HS-27A (cell line): ENCODE results near the gene OST4.

Source experiments
- DNase-seq: peaks from one replicate; pipeline ENCODE4 v3.0.0-alpha.2; 2012; ENCODE audit warnings: low read depth, missing footprints

OST4 gene

GRCh38 chr2:27092696-27093429, 21.4 kb upstream of the OST4 start:
- no peak for DNase-seq

- DNase-seq = no peak
Measured at GRCh38 chr2:27091746-27092695, 20.6 kb upstream of the OST4 start.

- DNase-seq = no peak
Measured at GRCh38 chr2:27089111-27089954, 17.9 kb upstream of the OST4 start.

GRCh38 chr2:27088634-27089033, 17.2 kb upstream of the OST4 start:
- no peak for DNase-seq

DNA sequence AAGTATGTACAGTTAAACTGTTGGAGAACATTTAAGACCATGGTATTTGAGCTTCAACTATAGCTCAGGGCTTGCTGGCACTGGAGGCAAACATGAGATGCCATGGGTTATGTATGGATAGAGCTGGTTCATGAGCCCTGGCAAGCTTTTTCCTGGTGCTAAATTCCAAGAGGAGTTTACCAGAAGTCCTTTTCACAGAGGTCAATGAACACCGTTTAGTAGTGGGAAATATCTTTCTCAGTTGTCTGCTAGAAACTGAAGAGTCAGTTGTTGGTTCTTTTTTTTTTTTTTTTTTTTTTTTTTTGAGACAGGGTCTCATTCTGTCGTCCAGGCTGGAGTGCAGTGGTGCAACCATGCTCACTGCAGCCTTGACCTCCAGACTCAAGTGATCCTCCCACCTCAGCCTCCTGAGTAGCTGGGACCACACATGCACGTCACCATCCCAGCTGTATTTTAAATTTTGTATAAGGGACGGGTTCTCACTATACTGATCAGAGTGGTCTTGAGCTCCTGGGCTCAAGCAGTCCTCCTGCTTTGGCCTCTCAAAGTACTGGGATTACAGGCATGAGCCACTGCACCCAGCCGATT, 16.5 kb upstream of the OST4 start:
- DNase-seq = no peak

DNA sequence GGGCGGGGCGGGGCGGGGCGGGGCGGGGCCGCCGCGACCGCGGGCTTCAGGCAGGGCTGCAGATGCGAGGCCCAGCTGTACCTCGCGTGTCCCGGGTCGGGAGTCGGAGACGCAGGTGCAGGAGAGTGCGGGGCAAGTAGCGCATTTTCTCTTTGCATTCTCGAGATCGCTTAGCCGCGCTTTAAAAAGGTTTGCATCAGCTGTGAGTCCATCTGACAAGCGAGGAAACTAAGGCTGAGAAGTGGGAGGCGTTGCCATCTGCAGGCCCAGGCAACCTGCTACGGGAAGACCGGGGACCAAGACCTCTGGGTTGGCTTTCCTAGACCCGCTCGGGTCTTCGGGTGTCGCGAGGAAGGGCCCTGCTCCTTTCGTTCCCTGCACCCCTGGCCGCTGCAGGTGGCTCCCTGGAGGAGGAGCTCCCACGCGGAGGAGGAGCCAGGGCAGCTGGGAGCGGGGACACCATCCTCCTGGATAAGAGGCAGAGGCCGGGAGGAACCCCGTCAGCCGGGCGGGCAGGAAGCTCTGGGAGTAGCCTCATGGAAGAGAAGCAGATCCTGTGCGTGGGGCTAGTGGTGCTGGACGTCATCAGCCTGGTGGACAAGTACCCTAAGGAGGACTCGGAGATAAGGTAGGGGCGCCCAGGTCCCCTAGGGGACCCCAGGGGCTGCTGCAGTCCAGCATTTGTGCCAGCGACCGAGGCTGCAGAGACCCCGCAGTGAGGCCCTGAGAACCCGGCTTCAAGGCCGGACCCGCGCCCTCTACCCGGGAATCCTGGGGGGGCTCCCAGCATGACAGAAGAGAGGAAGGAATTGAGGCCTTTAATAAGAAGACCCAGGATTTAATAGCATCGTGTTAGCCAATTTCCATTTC, 15.5 kb upstream of the OST4 start, which contains the start of gene KHK:
Gene KHK, plus strand, starts transcription at position 49 of the 870 bp plus-strand sequence. Its CDS starts 488 bp downstream, at position 537.
- DNase-seq = no peak

GRCh38 chr2:27086090-27086723, 14.8 kb upstream of the OST4 start:
- DNase-seq = peak; percentile 58

- no peak for DNase-seq
Measured at GRCh38 chr2:27085673-27086089, 14.2 kb upstream of the OST4 start.

DNA sequence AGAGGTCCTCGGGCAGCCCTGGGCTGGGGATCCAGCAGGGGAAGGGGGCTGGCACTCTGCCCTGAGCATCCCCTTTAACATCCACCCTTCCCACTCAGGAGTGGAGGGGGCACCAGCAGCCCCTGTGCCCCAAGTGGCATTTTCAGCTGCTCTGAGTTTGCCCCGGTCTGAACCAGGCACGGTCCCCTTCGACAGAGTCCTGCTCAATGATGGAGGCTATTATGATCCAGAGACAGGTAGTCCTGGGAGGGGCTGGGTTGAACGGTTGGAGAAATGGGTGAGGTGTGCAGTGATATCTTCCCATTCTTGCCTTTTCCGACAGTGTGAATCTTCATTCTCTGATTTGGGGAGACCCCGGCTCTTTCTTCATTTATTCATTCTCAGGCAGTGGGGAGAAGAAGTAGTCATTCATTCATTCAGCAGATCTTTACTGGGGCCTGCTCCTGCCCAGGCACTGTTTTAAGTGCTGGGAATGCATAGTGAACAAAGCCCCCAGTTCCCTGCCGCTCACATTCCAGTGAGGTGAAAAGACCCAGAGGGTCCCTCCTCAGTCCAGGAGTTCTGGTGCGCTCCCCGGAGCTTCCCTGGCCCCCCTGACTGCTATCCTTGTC, 13.7 kb upstream of the OST4 start:
- no peak for DNase-seq

DNA sequence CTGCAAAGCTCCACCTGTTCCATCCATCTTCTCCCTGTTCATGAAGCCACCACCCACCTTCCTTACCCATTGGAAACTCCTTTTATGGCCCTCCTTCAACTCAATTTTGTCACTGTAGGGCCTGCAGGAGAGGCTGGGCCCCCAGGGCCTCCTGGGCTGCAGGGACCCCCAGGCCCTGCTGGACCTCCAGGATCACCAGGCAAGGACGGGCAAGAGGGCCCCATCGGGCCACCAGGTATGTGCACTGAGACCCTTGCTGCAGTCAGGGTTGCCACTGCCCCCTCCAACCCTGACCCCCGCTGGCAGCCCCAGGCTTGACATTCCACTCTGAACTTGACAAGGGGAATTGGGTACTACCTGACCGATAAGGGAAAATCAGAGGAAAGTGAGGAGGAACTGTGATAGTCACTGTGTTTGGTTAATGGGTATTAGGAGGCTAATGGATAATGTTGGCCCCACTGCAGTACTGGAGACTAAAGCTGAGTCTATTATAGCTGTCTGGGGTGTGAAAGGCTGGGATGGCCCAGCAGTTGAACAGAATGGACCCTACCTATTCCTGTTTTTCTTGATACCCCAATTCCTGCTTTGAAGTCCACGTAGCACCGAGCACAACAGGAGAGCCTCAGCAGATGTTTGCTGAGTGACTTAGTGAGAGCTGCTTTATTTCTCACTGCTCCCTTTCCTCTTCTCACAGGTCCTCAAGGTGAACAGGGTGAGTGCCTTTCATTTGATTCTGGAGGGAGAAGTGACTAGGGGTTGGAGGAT, 13.0 kb upstream of the OST4 start:
- no peak for DNase-seq

DNA sequence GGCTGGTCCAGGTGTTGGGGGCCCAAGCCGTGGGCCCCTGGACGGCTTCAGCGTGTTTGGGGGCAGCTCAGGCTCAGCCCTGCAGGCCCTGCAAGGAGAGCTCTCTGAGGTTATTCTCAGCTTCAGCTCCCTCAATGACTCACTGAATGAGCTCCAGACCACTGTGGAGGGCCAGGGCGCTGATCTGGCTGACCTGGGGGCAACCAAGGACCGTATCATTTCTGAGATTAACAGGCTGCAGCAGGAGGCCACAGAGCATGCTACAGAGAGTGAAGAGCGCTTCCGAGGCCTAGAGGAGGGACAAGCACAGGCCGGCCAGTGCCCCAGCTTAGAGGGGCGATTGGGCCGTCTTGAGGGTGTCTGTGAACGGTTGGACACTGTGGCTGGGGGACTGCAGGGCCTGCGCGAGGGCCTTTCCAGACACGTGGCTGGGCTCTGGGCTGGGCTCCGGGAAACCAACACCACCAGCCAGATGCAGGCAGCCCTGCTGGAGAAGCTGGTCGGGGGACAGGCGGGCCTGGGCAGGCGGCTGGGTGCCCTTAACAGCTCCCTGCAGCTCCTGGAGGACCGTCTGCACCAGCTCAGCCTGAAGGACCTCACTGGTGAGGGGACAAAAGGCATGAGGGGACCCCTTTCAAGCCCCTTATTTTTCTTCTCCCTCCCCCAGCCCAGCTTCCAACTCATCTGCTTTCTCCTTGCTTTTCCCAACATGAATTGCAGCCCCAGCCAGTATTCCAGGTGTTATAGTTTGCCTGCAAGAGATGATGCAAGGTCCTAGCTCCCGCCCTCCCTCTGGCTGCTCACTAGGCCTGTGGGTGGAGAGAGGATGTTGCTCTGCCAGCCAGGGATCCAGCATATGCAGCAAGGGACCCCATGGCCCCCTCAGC, 12.2 kb upstream of the OST4 start:
- no peak for DNase-seq

- DNase-seq = no peak
Measured at GRCh38 chr2:27082773-27083409, 11.4 kb upstream of the OST4 start.

DNA sequence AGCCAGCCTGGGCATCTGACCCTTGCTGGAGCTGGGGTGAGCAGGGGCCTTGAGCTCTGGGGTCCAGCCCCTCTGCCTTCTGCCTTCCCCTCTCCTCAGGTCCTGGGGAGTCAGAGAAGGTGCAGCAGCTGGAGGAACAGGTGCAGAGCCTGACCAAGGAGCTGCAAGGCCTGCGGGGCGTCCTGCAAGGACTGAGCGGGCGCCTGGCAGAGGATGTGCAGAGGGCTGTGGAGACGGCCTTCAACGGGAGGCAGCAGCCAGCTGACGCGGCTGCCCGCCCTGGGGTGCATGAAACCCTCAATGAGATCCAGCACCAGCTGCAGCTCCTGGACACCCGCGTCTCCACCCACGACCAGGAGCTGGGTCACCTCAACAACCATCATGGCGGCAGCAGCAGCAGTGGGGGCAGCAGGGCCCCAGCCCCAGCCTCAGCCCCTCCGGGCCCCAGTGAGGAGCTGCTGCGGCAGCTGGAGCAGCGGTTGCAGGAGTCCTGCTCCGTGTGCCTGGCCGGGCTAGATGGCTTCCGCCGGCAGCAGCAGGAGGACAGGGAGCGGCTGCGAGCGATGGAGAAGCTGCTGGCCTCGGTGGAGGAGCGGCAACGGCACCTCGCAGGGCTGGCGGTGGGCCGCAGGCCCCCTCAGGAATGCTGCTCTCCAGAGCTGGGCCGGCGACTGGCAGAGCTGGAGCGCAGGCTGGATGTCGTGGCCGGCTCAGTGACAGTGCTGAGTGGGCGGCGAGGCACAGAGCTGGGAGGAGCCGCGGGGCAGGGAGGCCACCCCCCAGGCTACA, 10.7 kb upstream of the OST4 start:
- no peak for DNase-seq

- DNase-seq = no peak
Measured at GRCh38 chr2:27080603-27080936, 9.1 kb upstream of the OST4 start.

GRCh38 chr2:27080140-27080469, 8.7 kb upstream of the OST4 start:
- no peak for DNase-seq

GRCh38 chr2:27079233-27080139, 8.0 kb upstream of the OST4 start:
- no peak for DNase-seq
